Calu3 (cell line): ENCODE results near the gene DLGAP4. TPM values are rescaled to one million over a fixed set of nuclear protein-coding genes. Genes with fewer than 3 reads are reported as not detected.
A peak's percentile ranks its signal among the peaks of the same experiment; 100 is the strongest.

Experiments
- BruUV-seq: library from RNA; stranded (reverse); fragments of 400-500 nt; replicated peaks from 2 replicates; lab custom pipeline; 2021; lab: Mats Ljungman, UMichigan
- CTCF ChIA-PET: fragments of 300-600 bp; sonication (Branson Sonifier 250); formaldehyde crosslinking; loops from one replicate; lab custom pipeline; 2022; ENCODE audit warnings: antibody characterized with exemption; lab: Charles Lee
- DNase-seq: peaks from one replicate; pipeline ENCODE4 v3.0.0; 2022
- H3K27ac Mint-ChIP-seq: one replicate; pipeline ENCODE4 v1.8.0; 2022; ENCODE audit warnings: mixed read lengths; ENCODE audit not compliant: unreplicated experiment
- H3K27me3 Mint-ChIP-seq: one replicate; pipeline ENCODE4 v1.8.0; 2022; ENCODE audit warnings: mixed read lengths; ENCODE audit not compliant: unreplicated experiment
- H3K36me3 Mint-ChIP-seq: one replicate; pipeline ENCODE4 v1.8.0; 2022; ENCODE audit warnings: mild to moderate bottlenecking, moderate library complexity, mixed read lengths; ENCODE audit not compliant: insufficient read depth, unreplicated experiment
- H3K4me1 Mint-ChIP-seq: one replicate; pipeline ENCODE4 v1.8.0; 2022; ENCODE audit warnings: mild to moderate bottlenecking, low read depth, mixed read lengths; ENCODE audit not compliant: unreplicated experiment
- H3K4me3 Mint-ChIP-seq: one replicate; pipeline ENCODE4 v1.8.0; 2022; ENCODE audit warnings: mild to moderate bottlenecking, low read depth, moderate library complexity, mixed read lengths; ENCODE audit not compliant: unreplicated experiment
- H3K9me3 Mint-ChIP-seq: one replicate; pipeline ENCODE4 v1.8.0; 2022; ENCODE audit warnings: low read depth, mixed read lengths; ENCODE audit not compliant: unreplicated experiment
- CTCF ChIP-seq: fragments of 200-600 bp; IDR thresholded peaks from one replicate; pipeline ENCODE4 v1.8.0; 2022; ENCODE audit warnings: antibody characterized with exemption; ENCODE audit not compliant: unreplicated experiment
- intact Hi-C: fragments of 100-400 bp; cut with micrococcal nuclease; formaldehyde crosslinking; loops from one replicate; pipeline ENCODE4 v1.10.0; 2022; ENCODE audit not compliant: unreplicated experiment
- total RNA-seq: library from RNA; stranded (reverse); gene quantifications from 2 replicates; pipeline ENCODE4 v1.2.3, GENCODE V29; 2022

Gene DLGAP4
- total RNA-seq, 1 experiment from 2014 or later: 66.4 TPM

DNA sequence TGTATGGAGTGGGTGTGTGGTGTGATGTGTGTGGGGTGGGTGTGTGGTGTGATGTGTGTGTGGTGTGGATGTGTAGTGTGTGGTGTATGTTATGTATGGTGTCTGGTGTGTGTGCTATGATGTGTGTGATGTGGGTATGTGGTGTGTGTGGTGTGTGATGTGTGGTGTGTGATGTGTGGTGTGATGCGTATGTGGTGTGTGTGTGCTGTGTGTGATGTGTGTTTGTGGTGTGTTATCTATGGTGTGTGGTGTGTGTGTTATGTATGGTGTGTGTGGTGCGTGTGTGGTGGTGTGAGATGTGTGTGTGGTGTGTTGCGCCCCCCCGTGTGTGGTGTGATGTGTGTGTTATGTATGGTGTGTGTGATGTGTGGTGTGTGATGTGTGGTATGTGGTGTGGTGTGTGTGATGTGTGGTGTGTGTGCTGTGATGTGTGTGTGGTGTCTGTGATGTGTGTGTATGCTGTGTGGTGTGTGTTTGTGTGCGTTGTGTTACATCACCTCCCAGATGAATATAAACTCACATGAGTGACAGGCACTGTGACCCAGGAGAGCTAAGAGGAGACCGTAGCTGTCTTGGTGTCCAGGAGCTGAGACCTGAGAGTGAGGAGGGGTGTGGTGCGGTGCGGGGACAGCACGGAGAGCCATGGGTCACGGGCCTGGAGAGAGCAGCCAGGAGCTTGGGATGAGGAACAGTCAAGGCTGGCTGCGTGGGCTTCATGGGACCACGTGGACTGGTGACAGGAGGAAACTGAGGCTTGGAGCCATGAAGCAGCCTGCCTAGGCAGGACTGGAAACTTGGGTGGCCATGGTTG lies 8.8 kb downstream of the DLGAP4 start:
- no peak overlapping the region for H3K27ac Mint-ChIP-seq
- H3K36me3 Mint-ChIP-seq: no peaks in the 10 kb centered on the region
- intact Hi-C loops: loop anchor here (10.0 kb wide), 1 partner anchor 60 kb away; no protein-coding TSS in a partner anchor
- BruUV-seq: no TSS peak
- CTCF ChIA-PET: interaction anchor here (0.7 kb wide), 1 partner anchor 215 kb away, joined by 6 read pairs; no protein-coding TSS in a partner anchor
- TF ChIP-seq CTCF: no peak
- no peak for DNase-seq
- peaks cover 11% of the 10 kb centered on the region for H3K4me1 Mint-ChIP-seq
- no peak overlapping the region for H3K4me3 Mint-ChIP-seq
- H3K9me3 Mint-ChIP-seq: no peaks in the 10 kb centered on the region
- peaks cover 84% of the 10 kb centered on the region for H3K27me3 Mint-ChIP-seq

GRCh38 chr20:36315545-36316351 lies 9.6 kb downstream of the DLGAP4 start:
- peaks cover 84% of the 10 kb centered on the region for H3K27me3 Mint-ChIP-seq
- H3K4me3 Mint-ChIP-seq: no peak overlapping the region
- no peaks in the 10 kb centered on the region for H3K36me3 Mint-ChIP-seq
- peaks cover 11% of the 10 kb centered on the region for H3K4me1 Mint-ChIP-seq
- BruUV-seq: no TSS peak
- no peaks in the 10 kb centered on the region for H3K9me3 Mint-ChIP-seq
- H3K27ac Mint-ChIP-seq: no peak overlapping the region
- peak; percentile 35 for DNase-seq
- TF ChIP-seq CTCF: no peak
- intact Hi-C loops: loop anchor here (10.0 kb wide), 1 partner anchor 59 kb away; no protein-coding TSS in a partner anchor
- CTCF ChIA-PET: interaction anchor here (0.7 kb wide), 1 partner anchor 214 kb away, joined by 6 read pairs; no protein-coding TSS in a partner anchor

DNA sequence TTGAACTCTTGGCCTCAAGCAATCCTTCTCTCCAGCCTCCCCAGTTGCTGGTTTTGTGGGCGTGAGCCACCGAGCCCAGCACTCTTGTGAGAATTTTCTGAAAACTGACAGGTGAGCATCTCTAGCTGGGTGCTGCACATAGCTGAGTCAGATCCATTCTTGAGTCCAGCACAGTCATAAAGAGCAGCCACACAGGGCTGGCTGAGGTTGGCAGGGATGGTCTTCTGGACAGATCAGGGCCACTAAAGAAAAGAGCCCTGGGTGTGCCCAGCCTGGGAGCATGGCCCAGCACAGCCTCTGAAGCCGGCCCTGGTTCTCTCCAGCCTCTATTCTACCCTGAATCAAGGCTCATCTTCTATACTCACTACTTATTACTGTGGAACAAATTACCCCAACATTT lies 11.5 kb downstream of the DLGAP4 start:
- no peak for DNase-seq
- intact Hi-C loops: loop anchor here (10.0 kb wide), 1 partner anchor 57 kb away; no protein-coding TSS in a partner anchor
- no peak overlapping the region for H3K4me3 Mint-ChIP-seq
- H3K36me3 Mint-ChIP-seq: no peaks in the 10 kb centered on the region
- TF ChIP-seq CTCF: no peak
- no peak overlapping the region for H3K27ac Mint-ChIP-seq
- CTCF ChIA-PET: interaction anchor here (0.6 kb wide), 1 partner anchor 363 kb away, joined by 3 read pairs; no protein-coding TSS in a partner anchor
- H3K4me1 Mint-ChIP-seq: peaks cover 11% of the 10 kb centered on the region
- no TSS peak for BruUV-seq
- H3K27me3 Mint-ChIP-seq: peaks cover 84% of the 10 kb centered on the region
- no peaks in the 10 kb centered on the region for H3K9me3 Mint-ChIP-seq

DNA sequence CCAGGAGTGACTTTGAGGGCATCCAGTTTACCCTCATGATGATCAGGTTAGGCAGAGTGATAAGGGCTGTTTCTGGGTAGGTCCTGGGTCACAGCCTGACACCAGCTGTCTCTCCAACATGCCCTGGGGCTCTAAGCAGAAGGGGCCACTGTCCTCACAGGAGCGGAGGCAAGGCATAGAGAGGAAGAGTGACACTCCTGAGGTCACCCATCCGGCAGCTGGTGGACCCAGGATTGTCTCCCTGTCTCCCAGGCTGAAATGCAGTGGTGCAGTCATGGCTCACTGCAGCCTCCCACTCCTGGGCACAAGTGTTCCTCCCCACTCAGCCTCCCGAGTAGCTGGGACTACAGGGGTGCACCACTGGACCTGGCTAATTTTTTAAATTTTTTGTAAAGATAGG lies 12.0 kb downstream of the DLGAP4 start:
- Mint-ChIP-seq H3K36me3 (no peaks in the 10 kb centered on the region), H3K27ac (no peak overlapping the region), H3K27me3 (peaks cover 84% of the 10 kb centered on the region), H3K4me3 (no peak overlapping the region), H3K9me3 (no peaks in the 10 kb centered on the region), H3K4me1 (peaks cover 11% of the 10 kb centered on the region)
- DNase-seq: no peak
- intact Hi-C loops: loop anchor here (10.0 kb wide), 1 partner anchor 57 kb away; no protein-coding TSS in a partner anchor
- CTCF ChIA-PET: interaction anchor here (0.5 kb wide), 1 partner anchor 27 kb away, joined by 3 read pairs; no protein-coding TSS in a partner anchor
- no peak for TF ChIP-seq CTCF
- no TSS peak for BruUV-seq
